Fibroblast of lung (primary cell): ENCODE data around the gene ACRBP.

ENCODE experiments used
- EZH2 ChIP-seq: IDR thresholded peaks from 2 replicates; pipeline ENCODE4 v1.5.1; 2012; ENCODE audit warnings: low read length, control low read depth, mild to moderate bottlenecking; ENCODE audit errors: missing control alignments
- TF ChIP-seq, protein P1 (sequence below), 2 donors: IDR thresholded peaks in 1 of 2; conservative IDR thresholded peaks in 1 of 2; 1 replicate in 1 of 2; 2 replicates in 1 of 2; pipeline ENCODE4 v1.5.1; 2011 to 2012; ENCODE audit warnings: low read length in 2 of 2, control low read depth in 1 of 2, inconsistent platforms in 1 of 2, low read depth in 1 of 2, mild to moderate bottlenecking in 1 of 2

DNA sequence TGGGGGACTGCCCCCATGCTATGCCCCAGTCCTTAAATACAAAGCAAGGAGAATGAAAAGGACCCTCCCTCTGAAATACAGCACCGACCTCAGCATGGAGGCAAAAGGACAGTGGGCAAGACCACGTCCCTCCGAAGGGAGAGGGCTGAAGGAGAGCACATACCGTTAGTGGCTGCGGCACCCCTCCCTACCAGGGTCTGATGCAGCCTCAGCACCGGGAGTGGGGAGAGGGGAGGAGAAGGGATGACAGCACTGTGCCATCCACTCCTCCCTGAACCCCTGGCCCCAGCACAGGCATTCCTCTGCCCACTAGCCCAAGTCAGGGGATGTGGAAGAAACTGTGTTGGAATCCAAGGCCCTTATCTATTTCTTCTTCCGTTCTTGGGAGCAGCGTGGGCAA lies 3.6 kb upstream of the ACRBP start:
- TF ChIP-seq, protein P1, sequence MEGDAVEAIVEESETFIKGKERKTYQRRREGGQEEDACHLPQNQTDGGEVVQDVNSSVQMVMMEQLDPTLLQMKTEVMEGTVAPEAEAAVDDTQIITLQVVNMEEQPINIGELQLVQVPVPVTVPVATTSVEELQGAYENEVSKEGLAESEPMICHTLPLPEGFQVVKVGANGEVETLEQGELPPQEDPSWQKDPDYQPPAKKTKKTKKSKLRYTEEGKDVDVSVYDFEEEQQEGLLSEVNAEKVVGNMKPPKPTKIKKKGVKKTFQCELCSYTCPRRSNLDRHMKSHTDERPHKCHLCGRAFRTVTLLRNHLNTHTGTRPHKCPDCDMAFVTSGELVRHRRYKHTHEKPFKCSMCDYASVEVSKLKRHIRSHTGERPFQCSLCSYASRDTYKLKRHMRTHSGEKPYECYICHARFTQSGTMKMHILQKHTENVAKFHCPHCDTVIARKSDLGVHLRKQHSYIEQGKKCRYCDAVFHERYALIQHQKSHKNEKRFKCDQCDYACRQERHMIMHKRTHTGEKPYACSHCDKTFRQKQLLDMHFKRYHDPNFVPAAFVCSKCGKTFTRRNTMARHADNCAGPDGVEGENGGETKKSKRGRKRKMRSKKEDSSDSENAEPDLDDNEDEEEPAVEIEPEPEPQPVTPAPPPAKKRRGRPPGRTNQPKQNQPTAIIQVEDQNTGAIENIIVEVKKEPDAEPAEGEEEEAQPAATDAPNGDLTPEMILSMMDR (conservative IDR thresholded peaks at IDR 0.05 in 1 of 2, IDR thresholded peaks at IDR 0.05 in 1 of 2; ENCODE audit: low read depth in 1 of 2, low read length in 2 of 2), result no peak
- no peak for TF ChIP-seq EZH2
